Mucosa of stomach (tissue), 1 donor: ENCODE data around the gene PLCL1.

Source experiments
- H3K27me3 ChIP-seq: one replicate; pipeline ENCODE4 v1.7.0; 2013; ENCODE audit warnings: mild to moderate bottlenecking, low read length; ENCODE audit not compliant: control insufficient read depth, insufficient read depth
- H3K36me3 ChIP-seq: one replicate; pipeline ENCODE4 v1.7.0; 2013; ENCODE audit warnings: low read length; ENCODE audit not compliant: control insufficient read depth, insufficient read depth
- H3K4me1 ChIP-seq: one replicate; pipeline ENCODE4 v1.7.0; 2013; ENCODE audit warnings: mild to moderate bottlenecking, low read length; ENCODE audit not compliant: control insufficient read depth, insufficient read depth
- H3K4me3 ChIP-seq: one replicate; pipeline ENCODE4 v1.7.0; 2013; ENCODE audit warnings: low read length
- H3K9ac ChIP-seq: one replicate; pipeline ENCODE4 v1.7.0; 2013; ENCODE audit warnings: mild to moderate bottlenecking, low read length, moderate library complexity
- H3K9me3 ChIP-seq: one replicate; pipeline ENCODE4 v1.7.0; 2013; ENCODE audit warnings: mild to moderate bottlenecking, low read length, moderate library complexity; ENCODE audit not compliant: control insufficient read depth
- donor health status: Pancreatic carcinoma.

Gene PLCL1

DNA sequence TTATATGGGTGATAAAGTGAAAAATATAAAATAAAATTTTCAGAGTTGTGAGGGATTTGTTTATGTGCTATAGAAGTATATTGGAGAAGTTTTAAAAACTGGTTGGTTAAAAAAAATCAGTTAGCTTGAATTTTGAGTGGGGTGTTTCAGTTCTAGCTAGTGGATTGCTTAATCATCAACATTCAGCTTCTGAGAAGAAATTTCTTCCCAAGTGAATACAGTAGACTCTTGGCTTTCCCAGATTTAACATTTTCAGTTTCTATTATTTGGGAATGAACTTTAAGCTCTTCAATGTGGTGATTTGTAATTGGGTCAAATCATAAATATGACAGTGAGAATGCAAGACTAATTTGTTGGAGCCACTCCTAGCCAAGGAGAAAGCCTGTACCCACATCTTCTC, 120.8 kb downstream of the PLCL1 start:
- H3K4me1 ChIP-seq: no peaks in the 10 kb centered on the region
- no peaks in the 10 kb centered on the region for H3K27me3 ChIP-seq
- H3K9me3 ChIP-seq: no peaks in the 10 kb centered on the region
- H3K4me3 ChIP-seq: no peak overlapping the region
- H3K36me3 ChIP-seq: no peaks in the 10 kb centered on the region
- H3K9ac ChIP-seq: no peak overlapping the region

- Histone ChIP-seq H3K36me3 (no peaks in the 10 kb centered on the region), H3K9me3 (no peaks in the 10 kb centered on the region), H3K9ac (no peak overlapping the region), H3K27me3 (no peaks in the 10 kb centered on the region), H3K4me3 (no peak overlapping the region), H3K4me1 (no peaks in the 10 kb centered on the region)
Observed at GRCh38 chr2:197925976-197926375, 121.6 kb downstream of the PLCL1 start.

- Histone ChIP-seq H3K27me3 (no peaks in the 10 kb centered on the region), H3K4me3 (no peak overlapping the region), H3K9me3 (no peaks in the 10 kb centered on the region), H3K9ac (no peak overlapping the region), H3K36me3 (no peaks in the 10 kb centered on the region), H3K4me1 (no peaks in the 10 kb centered on the region)
Observed at GRCh38 chr2:197926673-197927072, 122.3 kb downstream of the PLCL1 start.

DNA sequence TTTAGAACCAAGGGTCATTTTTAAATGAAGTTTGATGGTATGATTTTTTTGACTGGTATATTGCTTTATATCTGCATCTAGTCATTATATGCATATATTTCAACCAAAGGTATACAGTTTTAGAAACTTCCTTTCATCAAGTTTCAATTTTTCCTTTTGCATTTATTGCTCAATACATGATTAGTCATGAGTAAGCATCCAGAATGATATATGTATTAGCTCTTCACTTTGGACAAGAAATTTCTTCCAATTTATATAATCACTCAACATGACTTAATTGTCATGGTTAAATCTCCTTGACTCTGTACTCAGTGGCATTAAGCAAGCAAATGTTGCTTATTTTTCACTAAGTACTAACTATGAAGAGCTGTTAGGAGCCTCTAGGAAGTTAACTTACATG, 123.6 kb downstream of the PLCL1 start:
- Histone ChIP-seq H3K4me1 (no peaks in the 10 kb centered on the region), H3K27me3 (no peaks in the 10 kb centered on the region), H3K9ac (no peak overlapping the region), H3K9me3 (no peaks in the 10 kb centered on the region), H3K36me3 (no peaks in the 10 kb centered on the region), H3K4me3 (no peak overlapping the region)

DNA sequence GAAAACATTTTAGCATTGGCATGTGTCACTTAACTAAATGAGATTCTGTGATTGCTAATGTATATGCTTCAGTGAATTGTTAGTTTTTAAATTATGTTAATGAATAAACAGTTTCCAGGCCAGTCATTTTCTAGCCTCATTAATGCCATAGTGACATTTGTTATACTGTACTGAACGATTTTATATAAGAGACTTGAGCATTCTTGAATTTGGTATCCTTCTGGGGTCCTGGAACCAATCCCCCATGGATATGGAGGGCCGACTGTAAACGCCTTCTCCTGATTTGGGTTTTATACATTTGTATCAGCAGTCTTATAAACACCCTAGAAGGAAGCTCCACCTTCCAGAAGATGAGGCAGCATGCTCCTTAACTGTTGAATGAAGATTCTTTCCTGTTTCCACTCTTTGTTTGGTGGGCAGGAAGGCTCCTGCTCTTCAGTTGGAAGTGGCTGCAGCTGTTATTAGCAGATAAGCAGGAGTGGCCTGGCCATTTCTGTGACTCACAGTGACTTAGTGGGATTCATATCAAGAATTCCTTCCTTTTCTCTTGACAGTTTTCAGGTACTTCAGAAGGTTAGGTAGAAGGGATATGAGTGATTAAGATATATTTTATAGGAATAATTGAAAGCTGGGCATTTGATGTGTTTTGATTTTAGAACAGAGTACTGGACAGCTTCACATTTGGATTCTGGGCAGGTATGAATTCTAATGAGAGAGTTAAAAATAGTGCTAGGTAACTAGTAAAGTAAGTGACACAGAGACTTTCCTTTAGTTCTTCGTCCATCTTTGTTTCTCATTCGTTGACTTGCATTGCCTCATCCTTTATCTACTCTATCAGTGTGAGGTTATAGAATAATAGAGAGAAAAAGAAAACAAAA, 124.9 kb downstream of the PLCL1 start:
- no peak overlapping the region for H3K4me3 ChIP-seq
- no peaks in the 10 kb centered on the region for H3K36me3 ChIP-seq
- no peaks in the 10 kb centered on the region for H3K4me1 ChIP-seq
- no peaks in the 10 kb centered on the region for H3K27me3 ChIP-seq
- no peak overlapping the region for H3K9ac ChIP-seq
- H3K9me3 ChIP-seq: no peaks in the 10 kb centered on the region

DNA sequence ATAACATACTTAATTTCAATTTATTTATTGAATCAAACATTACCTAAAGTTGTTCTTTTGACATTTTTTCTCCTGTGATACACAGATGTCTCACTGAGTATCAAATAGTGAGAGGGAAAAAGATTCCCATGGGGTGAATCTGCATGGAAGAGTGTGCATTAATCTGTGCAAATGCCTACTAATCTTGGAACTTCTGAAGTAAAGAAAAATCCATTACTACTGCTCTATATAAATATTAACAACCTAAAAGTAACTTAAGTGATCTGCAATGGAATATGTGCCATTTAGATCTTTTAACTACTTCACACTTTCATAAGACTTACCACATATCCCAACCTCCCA, 125.5 kb downstream of the PLCL1 start:
- no peak overlapping the region for H3K9ac ChIP-seq
- no peaks in the 10 kb centered on the region for H3K4me1 ChIP-seq
- H3K4me3 ChIP-seq: no peak overlapping the region
- no peaks in the 10 kb centered on the region for H3K27me3 ChIP-seq
- H3K9me3 ChIP-seq: no peaks in the 10 kb centered on the region
- no peaks in the 10 kb centered on the region for H3K36me3 ChIP-seq

GRCh38 chr2:197930570-197931278, 126.3 kb downstream of the PLCL1 start:
- Histone ChIP-seq H3K27me3 (no peaks in the 10 kb centered on the region), H3K9me3 (no peaks in the 10 kb centered on the region), H3K4me3 (no peak overlapping the region), H3K36me3 (no peaks in the 10 kb centered on the region), H3K4me1 (no peaks in the 10 kb centered on the region), H3K9ac (no peak overlapping the region)

DNA sequence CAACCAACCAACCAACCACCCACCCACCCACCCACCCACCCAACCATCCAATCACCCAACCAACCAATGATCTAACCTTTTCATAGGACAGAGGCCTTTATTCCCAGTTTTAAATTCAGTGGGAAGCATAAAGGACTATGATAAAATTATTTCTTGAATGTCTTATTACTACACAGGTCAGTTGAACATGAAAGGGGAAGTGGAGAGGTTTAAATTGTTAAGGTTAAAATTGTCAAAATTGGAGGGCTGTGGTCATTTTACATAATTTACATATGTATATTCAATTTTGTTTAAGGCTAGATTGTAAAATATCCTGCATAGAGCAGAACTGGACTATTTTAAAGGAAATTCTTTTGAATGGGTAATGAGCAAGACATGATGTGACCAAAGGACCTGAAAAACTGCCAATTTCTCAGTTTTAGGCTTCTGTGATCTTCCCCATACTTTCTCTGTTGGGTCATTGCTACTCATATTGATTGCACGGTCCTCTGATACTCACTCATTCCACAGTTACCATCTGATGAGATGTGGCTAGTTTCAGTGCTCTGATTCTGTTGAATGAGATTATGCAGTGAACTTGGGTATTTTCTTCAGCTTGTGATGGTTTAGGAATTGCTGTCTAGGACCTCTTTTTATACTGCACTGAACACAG, 127.4 kb downstream of the PLCL1 start:
- Histone ChIP-seq H3K9ac (no peak overlapping the region), H3K27me3 (no peaks in the 10 kb centered on the region), H3K4me1 (no peaks in the 10 kb centered on the region), H3K9me3 (no peaks in the 10 kb centered on the region), H3K36me3 (no peaks in the 10 kb centered on the region), H3K4me3 (no peak overlapping the region)

GRCh38 chr2:197932374-197932773, 128.0 kb downstream of the PLCL1 start:
- Histone ChIP-seq H3K36me3 (no peaks in the 10 kb centered on the region), H3K9ac (no peak overlapping the region), H3K4me3 (no peak overlapping the region), H3K27me3 (no peaks in the 10 kb centered on the region), H3K4me1 (no peaks in the 10 kb centered on the region), H3K9me3 (no peaks in the 10 kb centered on the region)

- H3K36me3 ChIP-seq: no peaks in the 10 kb centered on the region
- no peaks in the 10 kb centered on the region for H3K4me1 ChIP-seq
- no peaks in the 10 kb centered on the region for H3K27me3 ChIP-seq
- no peak overlapping the region for H3K9ac ChIP-seq
- no peak overlapping the region for H3K4me3 ChIP-seq
- no peaks in the 10 kb centered on the region for H3K9me3 ChIP-seq
Observed at GRCh38 chr2:197934261-197934933, 130.0 kb downstream of the PLCL1 start.

DNA sequence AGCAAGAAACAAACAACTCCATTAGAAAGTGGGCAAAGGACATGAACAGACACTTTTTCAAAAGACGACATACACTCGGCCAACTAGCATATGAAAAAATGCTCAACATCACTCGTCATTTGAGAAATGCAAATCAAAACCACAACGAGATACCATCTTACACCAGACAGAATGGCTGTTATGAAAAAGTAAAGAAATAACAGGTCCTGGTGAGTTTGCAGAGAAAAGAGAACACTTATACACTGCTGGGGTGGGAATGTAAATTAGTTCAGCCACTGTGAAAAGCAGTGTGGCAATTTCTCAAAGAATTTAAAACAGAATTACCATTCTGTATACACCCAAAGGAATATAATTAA, 130.5 kb downstream of the PLCL1 start:
- H3K36me3 ChIP-seq: no peaks in the 10 kb centered on the region

GRCh38 chr2:197937814-197938213, 133.4 kb downstream of the PLCL1 start:
- no peak overlapping the region for H3K9ac ChIP-seq
- no peak overlapping the region for H3K4me3 ChIP-seq
- no peaks in the 10 kb centered on the region for H3K27me3 ChIP-seq
- no peaks in the 10 kb centered on the region for H3K4me1 ChIP-seq
- H3K36me3 ChIP-seq: no peaks in the 10 kb centered on the region
- no peaks in the 10 kb centered on the region for H3K9me3 ChIP-seq

More for the DNA sequence above, 130.5 kb downstream of the PLCL1 start:
- no peak overlapping the region for H3K9ac ChIP-seq
- H3K9me3 ChIP-seq: no peaks in the 10 kb centered on the region
- no peak overlapping the region for H3K4me3 ChIP-seq
- no peaks in the 10 kb centered on the region for H3K4me1 ChIP-seq
- H3K27me3 ChIP-seq: no peaks in the 10 kb centered on the region
